ENCODE measurements around the gene OR10S1. TPM values are rescaled to one million over a fixed set of nuclear protein-coding genes. Genes with fewer than 3 reads are reported as not detected.
"Not testable (repeated sequence)": the region's sequence is repeated elsewhere in the genome, so short reads cannot be mapped to it uniquely, and the experiment has no call there.

OR10S1 gene
- total and polyA plus RNA-seq, 2 of the 8 experiments (the other 6 are each of a cell fraction or from before 2014, with no cell fraction given) = not detected

DNA sequence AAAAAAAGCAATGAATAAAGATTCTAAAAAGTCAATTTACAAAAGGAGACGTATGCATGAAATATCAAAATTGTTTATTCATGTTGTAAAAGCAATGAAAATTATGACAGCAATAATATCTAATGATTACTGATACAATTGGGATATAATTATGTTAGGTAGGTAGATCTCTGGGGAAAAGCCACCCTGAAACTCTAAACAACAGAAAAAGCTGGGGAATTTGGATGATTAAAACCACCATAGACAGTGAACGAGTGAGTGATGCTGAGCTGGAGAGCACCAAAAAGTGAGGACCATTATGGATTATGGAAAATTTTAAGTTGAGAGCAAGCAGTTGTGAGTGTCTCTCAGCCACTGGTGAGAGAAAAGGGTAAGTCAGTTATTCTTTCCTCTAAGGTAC, 48.9 kb upstream of the OR10S1 start, which contains the start of gene OR10G8 (continued):
- no peak for TF ChIP-seq RNF2 (IDR thresholded peaks at IDR 0.05; ENCODE audit: borderline replicate concordance, low read depth, low read length, missing control alignments, poor library complexity, severe bottlenecking)

DNA sequence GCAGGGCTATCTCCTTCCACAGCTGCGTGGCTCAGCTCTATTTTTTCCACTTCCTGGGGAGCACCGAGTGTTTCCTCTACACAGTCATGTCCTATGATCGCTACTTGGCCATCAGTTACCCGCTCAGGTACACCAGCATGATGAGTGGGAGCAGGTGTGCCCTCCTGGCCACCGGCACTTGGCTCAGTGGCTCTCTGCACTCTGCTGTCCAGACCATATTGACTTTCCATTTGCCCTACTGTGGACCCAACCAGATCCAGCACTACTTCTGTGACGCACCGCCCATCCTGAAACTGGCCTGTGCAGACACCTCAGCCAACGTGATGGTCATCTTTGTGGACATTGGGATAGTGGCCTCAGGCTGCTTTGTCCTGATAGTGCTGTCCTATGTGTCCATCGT, 38.3 kb upstream of the OR10S1 start:
- CTCF ChIA-PET (ENCODE audit: partially characterized antibody); H4K5ac ChIP-seq (ENCODE audit: insufficient read length, low read depth, low read length); H3K4me3 ChIP-seq (ENCODE audit: extremely low read depth in 1 of 4, insufficient read depth in 2 of 4, low read depth in 3 of 4, low read length in 4 of 4); H3K9ac ChIP-seq (replicated peaks in 1 of 4; ENCODE audit: extremely low read depth in 1 of 4, low read depth in 3 of 4, low read length in 3 of 4); H4K20me1 ChIP-seq (replicated peaks in 1 of 2; ENCODE audit: control insufficient read depth in 1 of 2, insufficient read depth in 2 of 2, low read length in 2 of 2); H3K4me2 ChIP-seq (ENCODE audit: insufficient read depth in 1 of 2, low read depth in 2 of 2, low read length in 2 of 2); FAIRE-seq; H3K23ac ChIP-seq (ENCODE audit: insufficient read length); H3K9me3 ChIP-seq (ENCODE audit: insufficient read depth in 2 of 2, low read depth in 1 of 2, low read length in 1 of 2); H2AFZ ChIP-seq (ENCODE audit: low read length); H4K8ac ChIP-seq (ENCODE audit: extremely low read depth, insufficient read depth, low read length); H2BK12ac ChIP-seq (ENCODE audit: low read depth, low read length); H3K27me3 ChIP-seq (replicated peaks in 1 of 4; ENCODE audit: control insufficient read depth in 3 of 4, extremely low read depth in 1 of 4, insufficient read depth in 3 of 4, low read length in 3 of 4); H2BK20ac ChIP-seq (ENCODE audit: low read length); H2BK15ac ChIP-seq (ENCODE audit: low read length); H4K91ac ChIP-seq (replicated peaks; ENCODE audit: insufficient read length, low read length); H3K18ac ChIP-seq (ENCODE audit: extremely low read depth, low read length); H3K36me3 ChIP-seq (ENCODE audit: control insufficient read depth in 2 of 4, insufficient read depth in 4 of 4, low read length in 3 of 4); H2BK120ac ChIP-seq (replicated peaks; ENCODE audit: low read depth, low read length); H3K23me2 ChIP-seq (ENCODE audit: low read depth, low read length); H3K27ac ChIP-seq (ENCODE audit: low read depth, low read length); H3K14ac ChIP-seq (ENCODE audit: insufficient read length); H3K56ac ChIP-seq (replicated peaks; ENCODE audit: insufficient read length, low read depth, low read length); POLR2A ChIA-PET (ENCODE audit: partially characterized antibody); H2AK5ac ChIP-seq (ENCODE audit: low read depth, low read length); H3K79me1 ChIP-seq (ENCODE audit: low read depth, low read length); H3K4ac ChIP-seq (replicated peaks; ENCODE audit: insufficient read length, low read depth, low read length); DNase-seq (ENCODE audit: low read depth in 1 of 2, low spot score in 2 of 2); H2BK5ac ChIP-seq (ENCODE audit: low read depth, low read length); H3K79me2 ChIP-seq (ENCODE audit: control insufficient read depth in 1 of 2, insufficient read depth in 2 of 2, low read length in 2 of 2); H3K4me1 ChIP-seq (replicated peaks in 1 of 4; ENCODE audit: control insufficient read depth in 3 of 4, insufficient read depth in 4 of 4, low read length in 3 of 4): not testable (repeated sequence)
- 98% methylated on average over 4 of the region's 9 CpGs; no CpG with 5 or more reads in 1 of the 2 experiments for WGBS, 2 experiments (ENCODE audit: extremely low coverage in 1 of 2, insufficient coverage in 1 of 2, insufficient read length in 1 of 2, insufficient replicate concordance in 2 of 2, low coverage in 1 of 2, low lambda C conversion rate in 2 of 2, missing lambda C conversion rate in 1 of 2)

Measured in H1 (cell line).